Vagina (tissue), 2 donors: ENCODE results near the gene AP4B1.

Experiments used
- POLR2A ChIP-seq, 2 donors: fragments of 450-650 bp; IDR thresholded peaks; one replicate each; pipeline ENCODE4 v1.6.1; 2017; ENCODE audit warnings: antibody characterized with exemption in 2 of 2, mild to moderate bottlenecking in 2 of 2, moderate library complexity in 2 of 2
- POLR2AphosphoS5 ChIP-seq, 2 donors: sonication (generic); formaldehyde crosslinking; IDR thresholded peaks; one replicate each; pipeline ENCODE4 v1.9.0; 2017; ENCODE audit warnings: antibody characterized with exemption in 2 of 2, mild to moderate bottlenecking in 2 of 2, low read depth in 1 of 2; ENCODE audit not compliant: insufficient read depth in 1 of 2
- TF ChIP-seq, protein P1 (sequence below), 3 experiments: fragments of 450-650 bp in 2 of 3; fragments of 200-600 bp in 1 of 3; sonication (generic) in 1 of 3; IDR thresholded peaks; one replicate each; pipeline ENCODE4 v1.5.1; 2017 to 2019; ENCODE audit warnings: antibody characterized with exemption in 3 of 3, mild to moderate bottlenecking in 2 of 3, moderate library complexity in 2 of 3

DNA sequence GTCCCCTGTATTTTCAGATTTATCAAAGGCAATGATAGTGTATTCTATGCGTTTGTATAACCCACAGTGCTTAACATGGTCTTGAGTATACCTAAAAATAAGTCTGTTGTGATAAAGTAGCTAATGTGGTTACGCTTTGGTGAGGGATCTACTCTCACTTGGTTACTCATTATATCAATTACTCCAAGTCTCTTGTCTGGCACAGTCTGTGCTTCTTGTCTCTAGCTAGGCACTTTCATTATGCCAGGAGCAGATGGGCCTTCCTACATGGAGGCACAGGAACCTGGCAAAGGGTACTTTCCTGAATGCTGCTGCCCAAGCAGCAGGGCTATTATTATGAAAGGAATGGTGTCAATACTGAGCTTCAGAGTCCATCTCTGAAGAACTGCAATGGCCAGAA is 28.9 kb downstream of the AP4B1 start:
- TF ChIP-seq POLR2AphosphoS5 (IDR thresholded peaks at IDR 0.05; ENCODE audit: insufficient read depth in 1 of 2, low read depth in 1 of 2) (no peak), POLR2A (IDR thresholded peaks at IDR 0.05) (no peak)
- TF ChIP-seq, protein P1, sequence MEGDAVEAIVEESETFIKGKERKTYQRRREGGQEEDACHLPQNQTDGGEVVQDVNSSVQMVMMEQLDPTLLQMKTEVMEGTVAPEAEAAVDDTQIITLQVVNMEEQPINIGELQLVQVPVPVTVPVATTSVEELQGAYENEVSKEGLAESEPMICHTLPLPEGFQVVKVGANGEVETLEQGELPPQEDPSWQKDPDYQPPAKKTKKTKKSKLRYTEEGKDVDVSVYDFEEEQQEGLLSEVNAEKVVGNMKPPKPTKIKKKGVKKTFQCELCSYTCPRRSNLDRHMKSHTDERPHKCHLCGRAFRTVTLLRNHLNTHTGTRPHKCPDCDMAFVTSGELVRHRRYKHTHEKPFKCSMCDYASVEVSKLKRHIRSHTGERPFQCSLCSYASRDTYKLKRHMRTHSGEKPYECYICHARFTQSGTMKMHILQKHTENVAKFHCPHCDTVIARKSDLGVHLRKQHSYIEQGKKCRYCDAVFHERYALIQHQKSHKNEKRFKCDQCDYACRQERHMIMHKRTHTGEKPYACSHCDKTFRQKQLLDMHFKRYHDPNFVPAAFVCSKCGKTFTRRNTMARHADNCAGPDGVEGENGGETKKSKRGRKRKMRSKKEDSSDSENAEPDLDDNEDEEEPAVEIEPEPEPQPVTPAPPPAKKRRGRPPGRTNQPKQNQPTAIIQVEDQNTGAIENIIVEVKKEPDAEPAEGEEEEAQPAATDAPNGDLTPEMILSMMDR (IDR thresholded peaks at IDR 0.05): no peak
